Left lung (tissue), 10 donors: ENCODE measurements around the gene MRPL38. TPM values are rescaled to one million over a fixed set of nuclear protein-coding genes. Genes with fewer than 3 reads are reported as not detected.
A peak's percentile ranks its signal among the peaks of the same experiment; 100 is the strongest.
"Not testable (repeated sequence)": the region's sequence is repeated elsewhere in the genome, so short reads cannot be mapped to it uniquely, and the experiment has no call there.

ENCODE experiments used
- ATAC-seq: fragments of 200-7000 bp; cut with Tn5 transposase; one replicate; pipeline ENCODE4 v1.9.1; 2020; ENCODE audit warnings: moderate library complexity
- DNase-seq, 4 donors: peaks; one replicate each; pipeline ENCODE4 v3.0.0-alpha.2; 2013 to 2020
- H3K27ac ChIP-seq, 2 donors: fragments of 200-600 bp; sonication (generic) in 1 of 2; one replicate each; pipeline versions ENCODE4 v1.5.0 to v1.8.0; 2020 to 2021
- H3K27me3 ChIP-seq, 2 donors: fragments of 200-600 bp; sonication (generic) in 1 of 2; one replicate each; pipeline versions ENCODE4 v1.5.0 to v1.8.0; 2020 to 2021
- H3K36me3 ChIP-seq, 2 donors: fragments of 200-600 bp; sonication (generic) in 1 of 2; one replicate each; pipeline versions ENCODE4 v1.5.0 to v1.8.0; 2020 to 2021
- H3K4me1 ChIP-seq, 2 donors: fragments of 200-600 bp; one replicate each; pipeline ENCODE4 v1.8.0; 2021
- H3K4me3 ChIP-seq, 2 donors: fragments of 200-600 bp; sonication (generic) in 1 of 2; one replicate each; pipeline versions ENCODE4 v1.5.0 to v1.8.0; 2020 to 2021; ENCODE audit warnings: mild to moderate bottlenecking in 1 of 2
- H3K9me3 ChIP-seq, 2 donors: fragments of 200-600 bp; sonication (generic) in 1 of 2; one replicate each; pipeline versions ENCODE4 v1.5.0 to v1.8.0; 2020 to 2021
- intact Hi-C, 2 donors: fragments of 100-400 bp; cut with DNase I; formaldehyde crosslinking; loops; one replicate each; pipeline versions ENCODE4 v1.11.2 to v1.14.2; 2022
- polyA plus RNA-seq, 6 donors: library from polyadenylated mRNA; unstranded; fragments of 120-200 nt; gene quantifications; one replicate each; pipeline ENCODE4 v1.2.1, GENCODE V29; 2013; ENCODE audit not compliant: insufficient read length in 6 of 6
- total RNA-seq, 2 donors: library from RNA; stranded (reverse); fragmentation: NEBNext Ultra II Directional; extraction: Animal tissue kit (Norgen Biotek cat#: 25700); gene quantifications; one replicate each; pipeline ENCODE4 v1.2.1, GENCODE V29; 2021
- TF ChIP-seq, protein P1 (sequence below), 2 donors: fragments of 200-600 bp; sonication (generic) in 1 of 2; IDR thresholded peaks; one replicate each; pipeline versions ENCODE4 v1.5.0 to v1.8.0; 2021; ENCODE audit warnings: antibody characterized with exemption in 2 of 2
- donor health status: DM: no; HTN: yes; CAD: no.
- donor health status: DM: no; HTN: no; CAD: no.

MRPL38 gene
- total and polyA plus RNA-seq, 8 donors: 61.1 to 86.4 (median 77.0) TPM

DNA sequence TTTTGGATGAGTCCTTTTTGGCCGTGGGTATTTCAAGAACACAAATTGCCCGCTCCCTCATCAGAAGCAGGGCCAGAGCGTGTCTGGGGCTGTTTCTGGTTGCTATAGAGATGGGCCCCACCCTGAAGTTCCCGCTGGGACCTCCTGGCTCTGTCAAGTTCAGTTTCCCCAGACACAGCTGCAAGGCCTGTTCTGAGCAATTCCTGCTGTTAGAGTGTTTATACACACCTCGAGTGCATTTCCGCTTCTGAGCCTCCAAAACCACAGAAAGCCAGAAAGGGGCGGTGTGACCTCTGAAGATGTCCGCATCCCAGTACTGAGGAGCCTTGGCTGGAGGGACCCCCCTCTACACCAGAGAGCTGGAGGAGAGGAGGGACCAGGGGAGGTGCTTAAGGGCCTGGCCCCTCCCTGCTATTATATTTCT, 40.2 kb downstream of the MRPL38 start:
- TF ChIP-seq, protein P1, sequence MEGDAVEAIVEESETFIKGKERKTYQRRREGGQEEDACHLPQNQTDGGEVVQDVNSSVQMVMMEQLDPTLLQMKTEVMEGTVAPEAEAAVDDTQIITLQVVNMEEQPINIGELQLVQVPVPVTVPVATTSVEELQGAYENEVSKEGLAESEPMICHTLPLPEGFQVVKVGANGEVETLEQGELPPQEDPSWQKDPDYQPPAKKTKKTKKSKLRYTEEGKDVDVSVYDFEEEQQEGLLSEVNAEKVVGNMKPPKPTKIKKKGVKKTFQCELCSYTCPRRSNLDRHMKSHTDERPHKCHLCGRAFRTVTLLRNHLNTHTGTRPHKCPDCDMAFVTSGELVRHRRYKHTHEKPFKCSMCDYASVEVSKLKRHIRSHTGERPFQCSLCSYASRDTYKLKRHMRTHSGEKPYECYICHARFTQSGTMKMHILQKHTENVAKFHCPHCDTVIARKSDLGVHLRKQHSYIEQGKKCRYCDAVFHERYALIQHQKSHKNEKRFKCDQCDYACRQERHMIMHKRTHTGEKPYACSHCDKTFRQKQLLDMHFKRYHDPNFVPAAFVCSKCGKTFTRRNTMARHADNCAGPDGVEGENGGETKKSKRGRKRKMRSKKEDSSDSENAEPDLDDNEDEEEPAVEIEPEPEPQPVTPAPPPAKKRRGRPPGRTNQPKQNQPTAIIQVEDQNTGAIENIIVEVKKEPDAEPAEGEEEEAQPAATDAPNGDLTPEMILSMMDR (IDR thresholded peaks at IDR 0.05): no peak
- Histone ChIP-seq H3K27me3 (no peaks in the 10 kb centered on the region), H3K4me1 (peaks cover 17 to 29% of the 10 kb centered on the region in 2 donors), H3K27ac (peak overlapping the region; percentile 50 to 75), H3K9me3 (no peaks in the 10 kb centered on the region), H3K36me3 (no peaks in the 10 kb centered on the region), H3K4me3 (no peak overlapping the region)
- ATAC-seq (peak; percentile 87), DNase-seq (peak in 3 of 4 donors; percentile 69 to 98 (median 96))
- intact Hi-C loops: no loop called here

DNA sequence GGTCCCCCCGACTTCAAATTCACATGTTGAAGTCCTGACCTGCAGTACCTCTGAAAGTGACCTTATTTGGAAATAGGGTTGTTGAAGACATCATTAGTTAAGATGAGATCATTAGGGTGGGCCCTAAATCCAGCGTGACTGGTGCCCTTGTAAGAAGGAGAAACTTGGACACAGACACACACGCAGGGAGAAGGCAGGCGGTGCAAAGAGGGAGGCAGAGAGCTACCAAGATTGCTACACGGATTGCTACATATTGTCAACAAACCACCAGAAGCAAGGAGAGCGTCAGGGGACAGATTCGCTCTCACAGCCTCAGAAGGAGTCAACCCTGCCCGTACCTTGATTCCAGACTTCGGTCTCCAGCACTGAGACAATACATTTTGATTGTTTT, 42.8 kb downstream of the MRPL38 start:
- H3K36me3 ChIP-seq: no peaks in the 10 kb centered on the region
- DNase-seq (no peak), ATAC-seq (no peak)
- H3K27me3 ChIP-seq: no peaks in the 10 kb centered on the region
- TF ChIP-seq, protein P1 (IDR thresholded peaks at IDR 0.05): no peak
- no peak overlapping the region for H3K4me3 ChIP-seq
- no peaks in the 10 kb centered on the region for H3K9me3 ChIP-seq
- intact Hi-C loops: no loop called here
- peak overlapping the region in 1 of 2 donors; percentile 31 for H3K27ac ChIP-seq
- peaks cover 15 to 53% of the 10 kb centered on the region in 2 donors for H3K4me1 ChIP-seq

- ATAC-seq, H3K4me3 ChIP-seq, DNase-seq, H3K36me3 ChIP-seq, intact Hi-C loops, H3K27me3 ChIP-seq, H3K9me3 ChIP-seq: not testable (repeated sequence)
- H3K27ac ChIP-seq: peak overlapping the region; percentile 86 to 93
- H3K4me1 ChIP-seq: peaks cover 8 to 54% of the 10 kb centered on the region in 2 donors
These were observed 45.3 kb downstream of the MRPL38 start for GRCh38 chr17:75859358-75859757.

GRCh38 chr17:75856062-75856756, 48.5 kb downstream of the MRPL38 start:
- DNase-seq (peak in 1 of 4 donors; percentile 66), ATAC-seq (peak; percentile 32)
- Histone ChIP-seq H3K27ac (peak overlapping the region; percentile 97 to 98), H3K4me1 (peaks cover 13 to 72% of the 10 kb centered on the region in 2 donors), H3K4me3 (peak overlapping the region; percentile 76 to 79), H3K36me3 (peaks cover 2 to 17% of the 10 kb centered on the region in 2 donors), H3K9me3 (no peaks in the 10 kb centered on the region), H3K27me3 (no peaks in the 10 kb centered on the region)
- TF ChIP-seq, protein P1 (IDR thresholded peaks at IDR 0.05): no peak
- intact Hi-C loops: no loop called here

DNA sequence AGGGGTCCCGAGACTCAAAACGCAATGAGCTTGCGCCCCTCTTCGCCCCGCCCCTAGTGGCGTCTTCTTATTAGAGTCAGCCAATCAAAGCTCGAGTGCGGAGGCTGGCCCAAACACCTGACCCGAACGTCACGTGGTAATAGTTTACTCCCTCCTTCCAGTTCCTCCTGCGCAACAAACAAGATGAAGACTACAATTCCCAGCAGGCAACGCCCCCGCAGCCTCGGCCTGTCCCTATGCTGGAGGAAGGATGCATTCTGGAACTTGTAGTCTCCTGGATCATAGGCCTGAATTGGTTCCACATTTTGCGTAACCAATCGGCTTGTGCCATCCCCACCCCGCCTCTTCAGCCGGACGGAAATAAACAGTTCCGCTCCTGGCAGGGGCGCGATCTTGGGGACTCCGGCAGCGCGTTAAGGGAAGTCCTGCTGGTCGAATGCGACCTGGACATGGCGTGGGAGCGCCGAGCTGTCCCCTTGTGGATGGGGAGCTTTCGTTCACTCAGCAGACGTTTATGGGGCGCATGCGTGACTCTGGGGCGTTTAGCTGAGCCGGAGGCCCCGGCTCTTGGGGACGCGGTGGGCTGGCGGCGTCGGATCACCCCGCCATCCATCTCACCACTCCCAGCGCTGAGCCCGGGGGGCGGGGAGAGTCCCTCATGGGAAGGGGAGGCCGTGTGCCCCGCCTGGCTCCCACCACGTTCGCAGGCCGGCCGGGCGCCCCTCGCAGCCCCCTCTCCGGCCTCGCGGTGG, 49.2 kb downstream of the MRPL38 start, which contains the start of gene WBP2:
Gene WBP2, minus strand, starts transcription at position 26 of the 752 bp plus-strand sequence. CDS start 38 bp downstream, outside the sequence.
- Histone ChIP-seq H3K27me3 (no peaks in the 10 kb centered on the region), H3K36me3 (peaks cover 2 to 24% of the 10 kb centered on the region in 2 donors), H3K27ac (peak within 1 kb of the TSS; percentile 97 to 98), H3K4me1 (peaks cover 13 to 70% of the 10 kb centered on the region in 2 donors), H3K9me3 (no peaks in the 10 kb centered on the region), H3K4me3 (peak within 1 kb of the TSS; percentile 76 to 79)
- intact Hi-C loops: no loop called here
- DNase-seq (peak; percentile 95 to 100 (median 99)), ATAC-seq (peak; percentile 93)
- TF ChIP-seq, protein P1 (IDR thresholded peaks at IDR 0.05): peak; percentile 24 to 30
